Measurements from ENCODE around the gene TIAL1.
"Not testable (repeated sequence)": the region's sequence is repeated elsewhere in the genome, so short reads cannot be mapped to it uniquely, and the experiment has no call there.

TIAL1 gene

GRCh38 chr10:119532251-119532650, 64.5 kb downstream of the TIAL1 start:
- in situ Hi-C loops (cut with MboI; ENCODE audit: low sequenced_read_pairs) = not testable (repeated sequence)

GRCh38 chr10:119531067-119531466, 65.7 kb downstream of the TIAL1 start:
- in situ Hi-C loops (cut with MboI; ENCODE audit: low sequenced_read_pairs) = no loop called here

DNA sequence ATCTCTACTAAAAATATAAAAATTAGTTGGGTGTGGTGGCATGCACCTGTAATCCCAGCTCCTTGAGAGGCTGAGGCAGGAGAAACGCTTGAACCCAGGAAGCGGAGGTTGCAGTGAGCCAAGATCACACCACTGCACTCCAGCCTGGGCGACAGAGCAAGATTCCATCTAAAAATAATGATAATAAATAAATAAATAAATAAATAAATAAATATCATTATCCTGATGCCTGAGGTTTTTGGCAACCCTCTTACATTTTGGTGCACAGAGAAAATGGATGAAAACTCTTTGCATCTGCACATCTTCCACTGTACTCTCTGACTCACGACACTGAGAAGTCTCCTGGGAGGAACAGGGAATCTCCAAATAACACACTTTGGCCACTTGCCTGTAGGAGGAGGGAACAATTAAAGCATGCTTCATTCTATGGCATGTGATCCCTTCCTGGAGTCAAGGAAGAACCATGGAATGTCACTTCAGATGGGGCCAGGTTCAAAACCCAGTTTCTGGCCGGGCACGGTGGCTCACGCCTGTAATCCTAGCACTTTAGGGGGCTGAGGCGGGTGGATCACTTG, 68.0 kb downstream of the TIAL1 start:
- in situ Hi-C loops (cut with MboI; ENCODE audit: low sequenced_read_pairs) = not testable (repeated sequence)

DNA sequence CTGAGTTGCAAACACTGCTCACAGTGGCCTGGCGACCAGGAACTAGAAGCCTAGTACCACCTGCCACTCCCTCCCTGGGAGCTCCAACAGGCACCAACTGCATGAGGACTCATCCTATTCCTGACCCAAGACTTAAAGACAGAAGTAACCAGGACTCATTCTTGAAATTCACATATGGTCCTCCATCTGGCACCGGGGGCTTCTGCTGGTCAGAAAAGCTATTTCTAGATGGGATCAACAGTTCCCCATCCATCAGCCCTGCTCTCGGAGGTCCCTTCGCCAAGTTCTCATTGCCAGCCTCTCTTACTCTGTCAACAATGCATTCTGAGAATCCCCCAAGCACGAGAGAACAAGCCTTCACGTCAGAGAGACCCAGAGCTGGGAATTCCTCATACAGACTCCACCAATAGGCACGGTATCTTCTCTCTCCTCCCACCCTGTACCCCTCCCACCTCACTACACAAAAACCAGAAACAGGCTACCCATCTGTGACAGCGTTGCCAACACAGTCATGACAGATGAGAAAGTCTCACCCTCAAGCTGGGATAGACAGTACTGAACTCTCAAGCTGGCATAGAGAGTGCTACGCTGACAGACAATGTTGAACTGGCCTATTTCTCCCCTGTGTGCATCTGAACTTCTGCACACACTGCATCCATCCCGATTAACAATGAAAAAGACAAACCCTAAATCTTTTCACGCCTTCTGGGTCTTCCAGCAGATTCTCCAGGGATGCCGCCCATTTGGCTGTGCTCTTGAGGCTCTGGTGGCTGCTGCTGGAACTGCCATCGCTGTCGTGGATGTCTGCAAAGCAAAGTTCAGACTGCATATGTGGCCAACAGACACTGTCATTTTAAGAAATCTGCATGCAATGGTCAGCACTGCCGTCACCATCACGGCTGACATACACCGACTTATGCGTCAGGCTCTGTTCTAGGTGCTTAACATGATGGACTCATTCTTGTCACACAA, 69.9 kb downstream of the TIAL1 start:
- in situ Hi-C loops (cut with MboI; ENCODE audit: low sequenced_read_pairs) = no loop called here

GRCh38 chr10:119526149-119526548, 70.6 kb downstream of the TIAL1 start:
- in situ Hi-C loops (cut with MboI; ENCODE audit: low sequenced_read_pairs) = no loop called here

GRCh38 chr10:119525116-119525515, 71.6 kb downstream of the TIAL1 start:
- in situ Hi-C loops (cut with MboI; ENCODE audit: low sequenced_read_pairs) = no loop called here

- in situ Hi-C loops (cut with MboI; ENCODE audit: low sequenced_read_pairs) = no loop called here
Observed at GRCh38 chr10:119524720-119525070, 72.1 kb downstream of the TIAL1 start.

DNA sequence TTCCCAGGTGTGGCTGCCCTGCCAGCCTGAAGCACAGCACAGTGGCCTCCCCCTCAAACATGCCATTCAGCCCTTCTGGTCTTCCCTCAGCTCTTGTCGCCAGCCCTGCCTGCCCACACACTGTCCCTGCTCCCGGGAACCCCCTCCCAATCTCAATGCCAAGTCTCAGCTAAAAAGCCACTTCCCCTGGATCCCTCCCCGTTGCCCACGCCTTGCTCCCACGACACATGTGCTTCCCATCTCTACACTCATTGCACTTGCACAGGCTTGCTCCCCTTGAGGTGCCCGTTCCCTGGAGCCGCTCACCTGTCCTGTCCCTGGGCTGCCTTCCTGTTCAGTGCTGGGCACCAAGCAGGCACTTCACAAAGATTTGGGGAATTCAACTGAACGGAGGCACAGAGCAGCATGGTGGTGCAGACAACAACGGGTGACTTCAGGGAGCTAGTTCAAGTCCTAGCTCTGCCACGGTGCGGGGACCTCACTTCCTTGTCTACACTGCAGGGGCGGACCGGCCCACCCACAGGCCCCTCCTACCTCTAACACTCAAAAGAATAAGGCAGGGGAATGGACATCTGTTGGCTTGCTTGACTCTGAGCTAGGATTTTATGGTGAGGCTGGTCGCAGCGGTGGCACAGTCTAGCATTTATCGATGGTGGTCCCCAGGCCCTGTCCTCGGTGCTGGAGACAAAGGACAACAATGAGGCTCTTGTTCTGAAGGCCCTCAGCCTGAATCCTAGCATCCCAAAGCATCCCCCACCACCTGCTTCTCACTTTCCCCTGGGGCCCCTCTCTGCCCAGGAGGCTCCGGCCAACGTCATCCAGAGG, 72.7 kb downstream of the TIAL1 start:
- in situ Hi-C loops (cut with MboI; ENCODE audit: low sequenced_read_pairs) = no loop called here
